GM12878 (cell line): Measurements from ENCODE around the gene SLC2A8. TPM values are rescaled to one million over a fixed set of nuclear protein-coding genes. Genes with fewer than 3 reads are reported as not detected.

Source experiments
- ATAC-seq: fragments of 200-7000 bp; cut with Tn5 transposase; 3 replicates; pipeline ENCODE4 v1.9.1; 2020; ENCODE audit warnings: mild to moderate bottlenecking, moderate library complexity
- BruUV-seq: library from RNA; stranded (reverse); fragments of 400-500 nt; replicated peaks from 2 replicates; lab custom pipeline; 2021; lab: Mats Ljungman, UMichigan
- CTCF ChIA-PET: fragments of 300-600 bp; sonication (Branson Sonifier 250); formaldehyde crosslinking; extraction: SDS; loops from one replicate; lab custom pipeline; 2021; ENCODE audit warnings: inconsistent platforms; lab: Yijun Ruan, JAX
- POLR2A ChIA-PET: fragments of 350-600 bp; formaldehyde crosslinking; extraction: SDS; loops from one replicate; lab custom pipeline; 2021; ENCODE audit warnings: inconsistent platforms; lab: Charles Lee
- RAD21 ChIA-PET: fragments of 300-600 bp; sonication (Branson Sonifier 250); formaldehyde crosslinking; loops from one replicate; lab custom pipeline; 2023; ENCODE audit warnings: antibody characterized with exemption; ENCODE audit not compliant: unreplicated experiment; lab: Charles Lee
- SMC1A ChIA-PET: fragments of 300-600 bp; sonication (Branson Sonifier 250); formaldehyde crosslinking; loops from one replicate; lab custom pipeline; 2023; ENCODE audit not compliant: unreplicated experiment, uncharacterized antibody; lab: Charles Lee
- DNase-seq: peaks from one replicate; pipeline ENCODE4 v3.0.0-alpha.2; 2011; ENCODE audit warnings: low read depth, low spot score
- FAIRE-seq: peaks from 3 replicates; lab custom pipeline; 2011; peaks lifted over from hg19 to GRCh38; lab: Jason Lieb, UNC
- H2AFZ ChIP-seq: 2 replicates; pipeline ENCODE4 v1.6.0; 2011; ENCODE audit warnings: low read depth, low read length, control low read depth; ENCODE audit not compliant: control insufficient read depth
- H3K27ac ChIP-seq: 2 replicates; pipeline ENCODE4 v1.5.1; 2011; ENCODE audit warnings: control low read depth; ENCODE audit not compliant: control insufficient read depth, insufficient read depth
- H3K27me3 ChIP-seq, 2 experiments: replicated peaks in 1 of 2; 2 replicates each; pipeline versions ENCODE4 v1.6.0 to v1.6.1; 2011; ENCODE audit warnings: low read length in 1 of 2; ENCODE audit not compliant: control insufficient read depth in 2 of 2, insufficient read depth in 2 of 2
- H3K36me3 ChIP-seq, 2 experiments: 2 replicates each; pipeline ENCODE4 v1.5.1; 2011; ENCODE audit warnings: low read length in 1 of 2; ENCODE audit not compliant: control insufficient read depth in 2 of 2, insufficient read depth in 2 of 2
- H3K4me1 ChIP-seq: 2 replicates; pipeline ENCODE4 v1.6.1; 2011; ENCODE audit warnings: mild to moderate bottlenecking, low read length, moderate library complexity, mixed read lengths; ENCODE audit not compliant: control insufficient read depth, insufficient read depth
- H3K4me2 ChIP-seq: 2 replicates; pipeline ENCODE4 v1.6.0; 2011; ENCODE audit warnings: control low read depth; ENCODE audit not compliant: control insufficient read depth, insufficient read depth
- H3K4me3 ChIP-seq: fragments of 200-600 bp; sonication (generic); 2 replicates; pipeline ENCODE4 v1.5.1; 2016
- H3K79me2 ChIP-seq: 2 replicates; pipeline ENCODE4 v1.6.0; 2011; ENCODE audit warnings: low read length; ENCODE audit not compliant: control insufficient read depth, insufficient read depth
- H3K9ac ChIP-seq: 2 replicates; pipeline ENCODE4 v1.8.0; 2011; ENCODE audit warnings: low read length, control low read depth, mixed read lengths; ENCODE audit not compliant: control insufficient read depth, insufficient read depth
- H3K9me3 ChIP-seq: replicated peaks from 3 replicates; pipeline ENCODE4 v1.5.1; 2011; ENCODE audit warnings: mild to moderate bottlenecking, low read length; ENCODE audit not compliant: control insufficient read depth, insufficient read depth
- H4K20me1 ChIP-seq: 2 replicates; pipeline ENCODE4 v1.6.0; 2011; ENCODE audit not compliant: control insufficient read depth, insufficient read depth
- BCLAF1 ChIP-seq: fragments of 450-650 bp; IDR thresholded peaks from 2 replicates; pipeline ENCODE4 v1.6.1; 2017; ENCODE audit warnings: antibody characterized with exemption, mild to moderate bottlenecking, moderate library complexity
- CREB1 ChIP-seq: IDR thresholded peaks from 2 replicates; pipeline ENCODE4 v1.6.1; 2012; ENCODE audit warnings: low read depth, mild to moderate bottlenecking, inconsistent platforms
- ELK1 ChIP-seq: IDR thresholded peaks from 2 replicates; pipeline ENCODE4 v1.6.1; 2012; ENCODE audit warnings: low read depth, low read length, improper control_type of control experiment
- ETV6 ChIP-seq, 2 experiments: fragments of 450-650 bp in 1 of 2; IDR thresholded peaks in 1 of 2; conservative IDR thresholded peaks in 1 of 2; 2 replicates each; pipeline ENCODE4 v1.6.1; 2014; ENCODE audit warnings: antibody characterized with exemption in 1 of 2, borderline replicate concordance in 1 of 2, low read depth in 1 of 2, mild to moderate bottlenecking in 1 of 2, moderate library complexity in 1 of 2
- RB1 ChIP-seq: fragments of 450-650 bp; formaldehyde crosslinking; IDR thresholded peaks from 2 replicates; pipeline ENCODE4 v1.6.1; 2017; ENCODE audit warnings: mild to moderate bottlenecking, borderline replicate concordance
- SREBF2 ChIP-seq: IDR thresholded peaks from 2 replicates; pipeline ENCODE4 v1.6.1; 2012; ENCODE audit warnings: mild to moderate bottlenecking, low read length
- WGBS: methylation state at CpG from one replicate; pipeline ENCODE4 v1.1.6; 2016; ENCODE audit warnings: low lambda C conversion rate; ENCODE audit not compliant: insufficient replicate concordance, insufficient coverage; ENCODE audit errors: missing lambda C conversion rate; 5-methylcytosine and 5-hydroxymethylcytosine counted together
- in situ Hi-C: fragments of 300-500 bp; cut with MboI; formaldehyde crosslinking; loops from 9 replicates; pipeline ENCODE4 v1.14.3; 2018; ENCODE audit warnings: mixed read lengths
- intact Hi-C: fragments of 100-400 bp; cut with micrococcal nuclease; formaldehyde crosslinking; loops from one replicate; pipeline ENCODE4 v1.14.2; 2022; ENCODE audit not compliant: unreplicated experiment
- polyA plus RNA-seq, 11 experiments: library from polyadenylated mRNA; depleted of rRNA in 4 of 11; unstranded in 6 of 11; stranded (reverse) in 5 of 11; fragments of >200 nt; fragmentation: Nextera tagmentation in 4 of 11; fragmentation: Illumina TruSeq in 1 of 11; extraction: Ambion mirVana in 4 of 11; extraction: Trizol in 1 of 11; gene quantifications; 1 replicate in 1 of 11; 2 replicates in 10 of 11; pipeline versions ENCODE4 v1.2.1 to v1.2.3, GENCODE V29; 2011 to 2016; ENCODE audit warnings: inconsistent platforms in 2 of 11, missing spikeins in 2 of 11, low read depth in 1 of 11
- total RNA-seq, 4 experiments: library from RNA; depleted of rRNA in 3 of 4; stranded (reverse); fragments of >200 nt in 3 of 4; fragmentation: Illumina TruSeq in 1 of 4; extraction: Trizol in 1 of 4; gene quantifications; 2 replicates each; pipeline versions ENCODE4 v1.2.1 to v1.2.3, GENCODE V29; 2013 to 2021

Gene SLC2A8
- total and polyA plus RNA-seq, 10 of the 15 experiments (the other 5 are each of a cell fraction or from before 2014, with no cell fraction given) = 0.31 to 22.7 (median 10.0) TPM

GRCh38 chr9:127407492-127407843 is 10.5 kb downstream of the SLC2A8 start (continued):
- TF ChIP-seq ELK1 = no peak
- no peak for TF ChIP-seq CREB1
- no peak for TF ChIP-seq SREBF2
- TF ChIP-seq, all 136 proteins: peak for 0

- intact Hi-C loops = no loop called here
- RAD21 ChIA-PET = no interaction called here
- DNase-seq (no peak), FAIRE-seq (no peak), ATAC-seq (no peak)
- H3K27me3 ChIP-seq = no peaks in the 10 kb centered on the region
- H3K4me2 ChIP-seq = no peak overlapping the region
- no peak overlapping the region for H3K9ac ChIP-seq
- POLR2A ChIA-PET = no interaction called here
- no peaks in the 10 kb centered on the region for H3K4me1 ChIP-seq
- H2AFZ ChIP-seq = no peak overlapping the region
- no peaks in the 10 kb centered on the region for H3K36me3 ChIP-seq
- CTCF ChIA-PET = interaction anchor here (1.3 kb wide), 1 partner anchor 470 kb away, joined by 4 read pairs; no protein-coding TSS in a partner anchor
- H3K27ac ChIP-seq = no peak overlapping the region
- no peaks in the 10 kb centered on the region for H3K79me2 ChIP-seq
- in situ Hi-C loops = no loop called here
- no peaks in the 10 kb centered on the region for H3K9me3 ChIP-seq
- 49% methylated on average over 4 of the region's 4 CpGs for WGBS
- H4K20me1 ChIP-seq = no peaks in the 10 kb centered on the region
- SMC1A ChIA-PET = no interaction called here
- H3K4me3 ChIP-seq = no peak overlapping the region
- no peak for TF ChIP-seq BCLAF1
- no peak for TF ChIP-seq ETV6 (conservative IDR thresholded peaks at IDR 0.05 in 1 of 2, IDR thresholded peaks at IDR 0.05 in 1 of 2; ENCODE audit: borderline replicate concordance in 1 of 2, low read depth in 1 of 2)
- no peak for TF ChIP-seq RB1
- no TSS peak for BruUV-seq
These were observed 14.2 kb downstream of the SLC2A8 start for GRCh38 chr9:127411122-127411521.
